ENCODE results near the gene CTDNEP1. TPM values are rescaled to one million over a fixed set of nuclear protein-coding genes. Genes with fewer than 3 reads are reported as not detected.

CTDNEP1 gene
- total RNA-seq, 1 experiment from 2014 or later = 132 TPM

- in situ Hi-C loops (cut with HindIII; ENCODE audit: low pct_unique_long_range_greater_than_20kb, low sequenced_read_pairs) = no loop called here
- ChIA-PET CTCF (no interaction called here), POLR2A (no interaction called here)
- TSS peak; percentile 63 for BruUV-seq (replicated peaks)
- peaks cover 2% of the 10 kb centered on the region for H3K36me3 ChIP-seq (ENCODE audit: control insufficient read depth, insufficient read depth, low read length)
- peaks cover 35% of the 10 kb centered on the region for H3K4me1 ChIP-seq (ENCODE audit: control insufficient read depth, insufficient read depth, low read length)
- H3K4me3 ChIP-seq (ENCODE audit: low read depth in 2 of 2, low read length in 2 of 2) = peak overlapping the region; percentile 87 to 92
- H3K9me3 ChIP-seq (ENCODE audit: control insufficient read depth, insufficient read depth, low read depth, low read length) = no peaks in the 10 kb centered on the region
- no peaks in the 10 kb centered on the region for H3K27me3 ChIP-seq (ENCODE audit: control insufficient read depth, insufficient read depth, low read length)
- intact Hi-C loops (cut with micrococcal nuclease; ENCODE audit: unreplicated experiment) = no loop called here
- no peak for TF ChIP-seq CTCF (IDR thresholded peaks at IDR 0.05)
- no peak for TF ChIP-seq REST (IDR thresholded peaks at IDR 0.05; ENCODE audit: insufficient read depth in 1 of 2, low read depth in 2 of 2, low read length in 1 of 2)
- ATAC-seq (no peak), DNase-seq (ENCODE audit: low read depth, low spot score) (no peak)
- peak overlapping the region; percentile 42; the same call in 1 of the 2 replicates for H3K27ac ChIP-seq (ENCODE audit: low read length)
These were observed 19.4 kb downstream of the CTDNEP1 start for GRCh38 chr17:7232114-7232513.

DNA sequence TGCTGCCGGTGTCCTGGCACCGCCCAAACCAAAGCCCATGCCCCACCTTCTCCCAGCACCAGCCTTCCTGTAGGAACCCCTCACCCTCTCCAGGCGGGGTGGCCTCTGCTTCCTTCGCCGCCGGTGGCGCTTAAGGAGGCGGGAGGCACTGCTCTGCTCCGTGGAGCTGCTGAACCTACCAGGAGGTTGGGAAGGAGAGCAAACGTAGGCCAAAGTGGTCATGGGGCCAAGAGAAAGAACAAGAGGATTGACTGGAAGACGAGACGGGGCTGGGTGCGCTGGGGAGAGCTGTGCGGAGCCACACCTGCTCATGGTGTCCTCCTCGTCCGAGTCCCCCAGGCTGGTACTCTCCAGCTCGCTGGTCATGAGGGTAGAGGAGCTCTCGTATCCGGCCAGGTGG, 22.0 kb downstream of the CTDNEP1 start:
- Histone ChIP-seq H3K27ac (ENCODE audit: low read length) (no peak overlapping the region), H3K9me3 (ENCODE audit: control insufficient read depth, insufficient read depth, low read depth, low read length) (no peaks in the 10 kb centered on the region), H3K4me1 (ENCODE audit: control insufficient read depth, insufficient read depth, low read length) (peaks cover 26% of the 10 kb centered on the region), H3K36me3 (ENCODE audit: control insufficient read depth, insufficient read depth, low read length) (no peaks in the 10 kb centered on the region; the same call in 1 of the 2 replicates), H3K4me3 (ENCODE audit: low read depth in 2 of 2, low read length in 2 of 2) (no peak overlapping the region), H3K27me3 (ENCODE audit: control insufficient read depth, insufficient read depth, low read length) (no peaks in the 10 kb centered on the region)
- BruUV-seq (replicated peaks) = no TSS peak
- in situ Hi-C loops (cut with HindIII; ENCODE audit: low pct_unique_long_range_greater_than_20kb, low sequenced_read_pairs) = no loop called here
- CTCF ChIA-PET = no interaction called here
- DNase-seq (ENCODE audit: low read depth, low spot score) (no peak), ATAC-seq (no peak)
- TF ChIP-seq TCF7L2 (IDR thresholded peaks at IDR 0.05; ENCODE audit: low read depth, low read length) = no peak
- TF ChIP-seq CTCF (IDR thresholded peaks at IDR 0.05) = no peak
- no peak for TF ChIP-seq SIN3A (IDR thresholded peaks at IDR 0.05; ENCODE audit: borderline replicate concordance, insufficient read depth, low read depth, low read length)
- no peak for TF ChIP-seq REST (IDR thresholded peaks at IDR 0.05; ENCODE audit: insufficient read depth in 1 of 2, low read depth in 2 of 2, low read length in 1 of 2)
- no peak for TF ChIP-seq POLR2AphosphoS5 (IDR thresholded peaks at IDR 0.05; ENCODE audit: low read depth, low read length)
- POLR2A ChIA-PET = no interaction called here
- intact Hi-C loops (cut with micrococcal nuclease; ENCODE audit: unreplicated experiment) = no loop called here
